Effector CD8-positive, alpha-beta T cell (primary cell): ENCODE measurements around the gene EID3.

ENCODE experiments used
- DNase-seq: peaks from one replicate; lab custom pipeline; 2025; lab: John Stamatoyannopoulos, UW

Gene EID3

GRCh38 chr12:104337030-104337558, 33.6 kb downstream of the EID3 start:
- no peak for DNase-seq

GRCh38 chr12:104339663-104340062, 36.1 kb downstream of the EID3 start:
- DNase-seq = no peak

GRCh38 chr12:104340177-104340576, 36.6 kb downstream of the EID3 start:
- DNase-seq = no peak

- DNase-seq = no peak
Measured at GRCh38 chr12:104340925-104341611, 37.5 kb downstream of the EID3 start.

- DNase-seq = no peak
Measured at GRCh38 chr12:104342147-104342546, 38.6 kb downstream of the EID3 start.

GRCh38 chr12:104342635-104343249, 39.2 kb downstream of the EID3 start:
- no peak for DNase-seq

- DNase-seq = no peak
Measured at GRCh38 chr12:104344682-104345081, 41.1 kb downstream of the EID3 start.

- no peak for DNase-seq
Measured at GRCh38 chr12:104345234-104346066, 41.9 kb downstream of the EID3 start.

GRCh38 chr12:104347374-104348075, 44.0 kb downstream of the EID3 start:
- no peak for DNase-seq

GRCh38 chr12:104348283-104348993, 44.9 kb downstream of the EID3 start:
- no peak for DNase-seq

- no peak for DNase-seq
Measured at GRCh38 chr12:104348994-104349494, 45.5 kb downstream of the EID3 start.

GRCh38 chr12:104350211-104351056, 46.9 kb downstream of the EID3 start:
- no peak for DNase-seq

GRCh38 chr12:104351057-104351983, 47.8 kb downstream of the EID3 start:
- DNase-seq = no peak

- DNase-seq = no peak
Measured at GRCh38 chr12:104352106-104352713, 48.7 kb downstream of the EID3 start.

- DNase-seq = no peak
Measured at GRCh38 chr12:104353012-104353981, 49.8 kb downstream of the EID3 start.

- no peak for DNase-seq
Measured at GRCh38 chr12:104354167-104354867, 50.8 kb downstream of the EID3 start.
